Lung (tissue), 12 donors: Measurements from ENCODE around the gene DTWD1. TPM values are rescaled to one million over a fixed set of nuclear protein-coding genes. Genes with fewer than 3 reads are reported as not detected.

Experiments
- ATAC-seq: fragments of 200-7000 bp; cut with Tn5 transposase; one replicate; pipeline ENCODE4 v1.9.1; 2020; ENCODE audit warnings: moderate number of reproducible peaks; ENCODE audit not compliant: insufficient read depth, low FRiP score
- DNase-seq, 3 donors: peaks; one replicate each; pipeline ENCODE4 v3.0.0-alpha.2; 2013 to 2017
- H3K27ac ChIP-seq, 2 donors: one replicate each; pipeline ENCODE4 v1.5.1; 2013; ENCODE audit warnings: mild to moderate bottlenecking in 2 of 2, moderate library complexity in 2 of 2, control low read depth in 1 of 2, inconsistent platforms in 1 of 2, low read depth in 1 of 2, low read length in 1 of 2
- H3K27me3 ChIP-seq, 3 donors: one replicate each; pipeline ENCODE4 v1.5.1; 2013; ENCODE audit warnings: low read length in 2 of 3; ENCODE audit not compliant: control insufficient read depth in 3 of 3, insufficient read depth in 3 of 3
- H3K36me3 ChIP-seq, 4 donors: one replicate each; pipeline ENCODE4 v1.5.1; 2013; ENCODE audit warnings: low read length in 4 of 4, mild to moderate bottlenecking in 1 of 4, moderate library complexity in 1 of 4; ENCODE audit not compliant: control insufficient read depth in 4 of 4, insufficient read depth in 4 of 4
- H3K4me1 ChIP-seq, 5 donors: one replicate each; pipeline ENCODE4 v1.5.1; 2013; ENCODE audit warnings: low read length in 5 of 5, mild to moderate bottlenecking in 2 of 5, moderate library complexity in 1 of 5; ENCODE audit not compliant: control insufficient read depth in 5 of 5, insufficient read depth in 5 of 5
- H3K4me3 ChIP-seq: one replicate; pipeline ENCODE4 v1.5.1; 2013; ENCODE audit warnings: mild to moderate bottlenecking, control low read depth, moderate library complexity
- H3K9ac ChIP-seq, 2 donors: one replicate each; pipeline ENCODE4 v1.5.1; 2013; ENCODE audit warnings: low read length in 2 of 2, control low read depth in 1 of 2; ENCODE audit not compliant: insufficient read depth in 1 of 2
- H3K9me3 ChIP-seq, 4 donors: one replicate each; pipeline ENCODE4 v1.5.1; 2013; ENCODE audit warnings: low read length in 3 of 4, mild to moderate bottlenecking in 1 of 4, moderate library complexity in 1 of 4; ENCODE audit not compliant: control insufficient read depth in 4 of 4, insufficient read depth in 3 of 4
- WGBS, 2 donors: extraction: QIAGEN DNeasy Blood & Tissue Kit; methylation state at CpG; one replicate each; pipeline ENCODE4 v1.1.7; 2013; 5-methylcytosine and 5-hydroxymethylcytosine counted together
- polyA plus RNA-seq, 2 donors: library from polyadenylated mRNA; stranded (reverse); fragments of 200-250 nt; gene quantifications; one replicate each; pipeline ENCODE4 v1.2.1, GENCODE V29; 2013
- total RNA-seq, 2 donors: library from RNA; depleted of rRNA in 1 of 2; stranded (reverse); fragments of >200 nt in 1 of 2; gene quantifications; one replicate each; pipeline ENCODE4 v1.2.1, GENCODE V29; 2014 to 2021
- TF ChIP-seq, protein P1 (sequence below): IDR thresholded peaks from 2 replicates; pipeline ENCODE4 v1.5.1; 2012; ENCODE audit warnings: mild to moderate bottlenecking; ENCODE audit errors: control extremely low read depth, extremely low read depth
- donor health status: control.
- donor health status: control.
- donor health status: Bipolar disorder and iron deficiency.
- donor health status: healthy.
- donor health status: DM: yes; HTN: yes; CAD: no.

DTWD1 gene
- total and polyA plus RNA-seq, 4 donors, result 14.2 to 44.1 (median 21.6) TPM

DNA sequence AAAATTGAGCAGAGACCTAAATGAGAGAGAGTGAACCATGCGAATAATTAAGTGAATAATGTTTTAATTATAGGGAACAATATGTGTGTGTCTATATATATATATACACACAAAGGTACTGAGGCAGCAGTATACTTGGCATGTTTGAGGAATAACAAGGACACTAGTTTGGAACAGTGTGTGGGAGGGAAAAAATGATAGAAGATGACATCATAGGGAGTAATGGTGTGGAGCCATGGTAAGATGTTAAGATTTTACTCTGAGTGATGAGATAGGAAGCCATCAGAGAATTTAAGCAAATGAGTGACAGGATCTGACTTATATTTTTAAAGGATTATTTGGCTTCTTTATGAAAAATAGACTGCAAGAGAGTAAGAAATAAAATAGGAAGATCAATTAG lies 29.1 kb downstream of the DTWD1 start:
- ATAC-seq (no peak), DNase-seq (no peak)
- TF ChIP-seq, protein P1, sequence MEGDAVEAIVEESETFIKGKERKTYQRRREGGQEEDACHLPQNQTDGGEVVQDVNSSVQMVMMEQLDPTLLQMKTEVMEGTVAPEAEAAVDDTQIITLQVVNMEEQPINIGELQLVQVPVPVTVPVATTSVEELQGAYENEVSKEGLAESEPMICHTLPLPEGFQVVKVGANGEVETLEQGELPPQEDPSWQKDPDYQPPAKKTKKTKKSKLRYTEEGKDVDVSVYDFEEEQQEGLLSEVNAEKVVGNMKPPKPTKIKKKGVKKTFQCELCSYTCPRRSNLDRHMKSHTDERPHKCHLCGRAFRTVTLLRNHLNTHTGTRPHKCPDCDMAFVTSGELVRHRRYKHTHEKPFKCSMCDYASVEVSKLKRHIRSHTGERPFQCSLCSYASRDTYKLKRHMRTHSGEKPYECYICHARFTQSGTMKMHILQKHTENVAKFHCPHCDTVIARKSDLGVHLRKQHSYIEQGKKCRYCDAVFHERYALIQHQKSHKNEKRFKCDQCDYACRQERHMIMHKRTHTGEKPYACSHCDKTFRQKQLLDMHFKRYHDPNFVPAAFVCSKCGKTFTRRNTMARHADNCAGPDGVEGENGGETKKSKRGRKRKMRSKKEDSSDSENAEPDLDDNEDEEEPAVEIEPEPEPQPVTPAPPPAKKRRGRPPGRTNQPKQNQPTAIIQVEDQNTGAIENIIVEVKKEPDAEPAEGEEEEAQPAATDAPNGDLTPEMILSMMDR, result no peak
- H3K9ac ChIP-seq, result no peak overlapping the region
- H3K9me3 ChIP-seq, result peaks cover 0 to 9% (median 3%) of the 10 kb centered on the region in 4 donors
- H3K27me3 ChIP-seq, result no peaks in the 10 kb centered on the region
- peaks cover 0 to 2% (median 0%) of the 10 kb centered on the region in 4 donors for H3K36me3 ChIP-seq
- 100% methylated on average over 1 of the region's 1 CpG for WGBS, 2 donors
- H3K4me1 ChIP-seq, result peaks cover 0 to 10% (median 5%) of the 10 kb centered on the region in 5 donors
- no peak overlapping the region for H3K27ac ChIP-seq
- H3K4me3 ChIP-seq, result no peak overlapping the region

GRCh38 chr15:49650676-49651075 lies 29.8 kb downstream of the DTWD1 start:
- Histone ChIP-seq H3K4me3 (no peak overlapping the region), H3K9me3 (peaks cover 0 to 9% (median 3%) of the 10 kb centered on the region in 4 donors), H3K36me3 (peaks cover 0 to 2% (median 0%) of the 10 kb centered on the region in 4 donors), H3K4me1 (peaks cover 0 to 4% (median 3%) of the 10 kb centered on the region in 5 donors), H3K27me3 (no peaks in the 10 kb centered on the region), H3K27ac (no peak overlapping the region), H3K9ac (no peak overlapping the region)
- ATAC-seq (no peak), DNase-seq (no peak)
- WGBS, 2 donors, result 73% methylated on average over 2 of the region's 2 CpGs
- TF ChIP-seq, protein P1, result no peak

GRCh38 chr15:49652922-49653321 lies 32.1 kb downstream of the DTWD1 start:
- DNase-seq (no peak), ATAC-seq (no peak)
- H3K4me3 ChIP-seq, result no peak overlapping the region
- H3K36me3 ChIP-seq, result no peaks in the 10 kb centered on the region
- no peak overlapping the region for H3K9ac ChIP-seq
- H3K9me3 ChIP-seq, result peaks cover 0 to 9% (median 3%) of the 10 kb centered on the region in 4 donors
- no peaks in the 10 kb centered on the region for H3K4me1 ChIP-seq
- no peaks in the 10 kb centered on the region for H3K27me3 ChIP-seq
- H3K27ac ChIP-seq, result no peak overlapping the region
- WGBS, 2 donors, result 42 to 100% methylated on average over 1 of the region's 1 CpG
- TF ChIP-seq, protein P1, result no peak

DNA sequence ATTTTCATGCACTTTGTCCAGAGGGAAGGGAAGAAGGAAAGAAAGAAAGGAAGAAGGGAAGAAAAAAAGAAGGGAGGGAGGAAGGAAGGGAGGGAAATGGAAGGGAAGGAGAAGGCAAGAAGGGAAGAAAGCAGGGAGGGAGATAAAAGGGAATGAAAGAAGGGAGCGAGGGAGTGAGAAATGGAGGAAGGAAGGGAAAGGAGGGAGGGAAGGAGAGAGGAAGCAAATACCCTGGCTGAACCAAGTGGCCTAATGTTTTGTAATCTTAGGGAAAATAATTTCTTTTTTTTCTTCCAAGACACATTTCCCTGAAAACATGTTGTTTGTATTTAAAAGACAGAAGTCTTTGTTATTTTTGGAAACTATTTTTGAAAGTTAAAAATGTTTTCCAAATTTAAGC lies 35.9 kb downstream of the DTWD1 start:
- Histone ChIP-seq H3K4me3 (no peak overlapping the region), H3K9ac (no peak overlapping the region), H3K27ac (no peak overlapping the region), H3K4me1 (no peaks in the 10 kb centered on the region), H3K9me3 (peaks cover 0 to 9% (median 3%) of the 10 kb centered on the region in 4 donors), H3K27me3 (no peaks in the 10 kb centered on the region), H3K36me3 (no peaks in the 10 kb centered on the region)
- WGBS, 2 donors, result 79 to 87% methylated on average over 1 of the region's 1 CpG
- no peak for DNase-seq
- no peak for ATAC-seq
- TF ChIP-seq, protein P1, result no peak
